Breast epithelium (tissue), 4 donors: ENCODE results near the gene CORO2B. TPM values are rescaled to one million over a fixed set of nuclear protein-coding genes. Genes with fewer than 3 reads are reported as not detected.

Experiments
- DNase-seq, 2 donors: peaks; one replicate each; pipeline ENCODE4 v3.0.0-alpha.2; 2019; ENCODE audit warnings: low spot score in 2 of 2
- H3K27ac ChIP-seq, 2 donors: fragments of 200-600 bp; sonication (generic) in 1 of 2; one replicate each; pipeline ENCODE4 v1.5.1; 2016 to 2019; ENCODE audit warnings: mild to moderate bottlenecking in 1 of 2
- H3K27me3 ChIP-seq, 2 donors: fragments of 200-600 bp; sonication (generic) in 1 of 2; one replicate each; pipeline versions ENCODE4 v1.5.1 to v1.6.0; 2017 to 2019; ENCODE audit warnings: control low read depth in 1 of 2, mild to moderate bottlenecking in 1 of 2
- H3K36me3 ChIP-seq: fragments of 200-600 bp; one replicate; pipeline ENCODE4 v1.5.1; 2019
- H3K4me1 ChIP-seq, 2 donors: fragments of 200-600 bp; sonication (generic); one replicate each; pipeline ENCODE4 v1.5.1; 2016 to 2019; ENCODE audit warnings: control low read depth in 1 of 2
- H3K4me3 ChIP-seq, 3 donors: fragments of 200-600 bp; sonication (generic); 1 replicate in 2 of 3; 2 replicates in 1 of 3; pipeline ENCODE4 v1.5.1; 2016 to 2019; ENCODE audit warnings: mild to moderate bottlenecking in 3 of 3, moderate library complexity in 2 of 3
- H3K9me3 ChIP-seq, 2 donors: fragments of 200-600 bp; sonication (generic) in 1 of 2; one replicate each; pipeline ENCODE4 v1.5.1; 2016 to 2019; ENCODE audit warnings: control low read depth in 1 of 2
- POLR2A ChIP-seq: fragments of 450-650 bp; IDR thresholded peaks from one replicate; pipeline ENCODE4 v1.6.1; 2016; ENCODE audit warnings: antibody characterized with exemption, mild to moderate bottlenecking, moderate library complexity
- POLR2AphosphoS5 ChIP-seq, 3 donors: sonication (generic); formaldehyde crosslinking; IDR thresholded peaks; one replicate each; pipeline ENCODE4 v1.6.1; 2017; ENCODE audit warnings: antibody characterized with exemption in 3 of 3
- intact Hi-C: fragments of 100-400 bp; cut with DNase I; formaldehyde crosslinking; loops from one replicate; pipeline ENCODE4 v1.15.1; 2023; ENCODE audit warnings: low total_unique reads
- total RNA-seq, 3 donors: library from RNA; depleted of rRNA; stranded (reverse); fragments of >200 nt; gene quantifications; one replicate each; pipeline ENCODE4 v1.1.0, GENCODE V29; 2016
- TF ChIP-seq, protein P1 (sequence below), 3 donors: fragments of 450-650 bp; IDR thresholded peaks; one replicate each; pipeline ENCODE4 v1.5.1; 2016 to 2017; ENCODE audit warnings: antibody characterized with exemption in 3 of 3, mild to moderate bottlenecking in 3 of 3, moderate library complexity in 3 of 3

The CORO2B gene
- total RNA-seq, 3 donors from 2014 or later, result 2.9 to 11.2 (median 3.5) TPM

DNA sequence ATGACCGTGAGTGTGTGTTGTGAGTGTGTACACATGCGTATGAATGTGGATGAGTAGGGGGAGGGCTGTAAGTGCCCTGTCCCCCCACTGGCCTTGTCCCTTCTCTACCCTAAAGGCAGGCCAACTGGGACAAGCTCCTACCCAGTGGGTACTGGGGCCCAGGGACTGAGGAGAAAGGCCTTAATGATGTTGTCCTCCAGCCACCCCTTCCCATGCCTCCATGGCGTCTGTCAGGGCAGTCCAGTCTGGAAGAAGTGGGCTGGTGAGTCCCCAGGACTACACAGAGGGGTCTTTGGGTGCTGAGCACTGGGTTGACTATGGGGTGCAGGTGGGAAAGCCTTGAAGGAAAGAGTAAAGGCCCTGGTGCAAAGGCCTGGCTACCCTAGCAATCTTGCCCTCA is 16.9 kb upstream of the CORO2B start:
- peaks cover 0 to 10% of the 10 kb centered on the region in 2 donors for H3K27me3 ChIP-seq
- peak in 1 of 2 donors; percentile 33 for DNase-seq
- no peaks in the 10 kb centered on the region for H3K4me1 ChIP-seq
- H3K9me3 ChIP-seq, result no peaks in the 10 kb centered on the region
- H3K4me3 ChIP-seq, result no peak overlapping the region
- H3K27ac ChIP-seq, result no peak overlapping the region
- no peak for TF ChIP-seq POLR2AphosphoS5 (IDR thresholded peaks at IDR 0.05)
- TF ChIP-seq, protein P1, sequence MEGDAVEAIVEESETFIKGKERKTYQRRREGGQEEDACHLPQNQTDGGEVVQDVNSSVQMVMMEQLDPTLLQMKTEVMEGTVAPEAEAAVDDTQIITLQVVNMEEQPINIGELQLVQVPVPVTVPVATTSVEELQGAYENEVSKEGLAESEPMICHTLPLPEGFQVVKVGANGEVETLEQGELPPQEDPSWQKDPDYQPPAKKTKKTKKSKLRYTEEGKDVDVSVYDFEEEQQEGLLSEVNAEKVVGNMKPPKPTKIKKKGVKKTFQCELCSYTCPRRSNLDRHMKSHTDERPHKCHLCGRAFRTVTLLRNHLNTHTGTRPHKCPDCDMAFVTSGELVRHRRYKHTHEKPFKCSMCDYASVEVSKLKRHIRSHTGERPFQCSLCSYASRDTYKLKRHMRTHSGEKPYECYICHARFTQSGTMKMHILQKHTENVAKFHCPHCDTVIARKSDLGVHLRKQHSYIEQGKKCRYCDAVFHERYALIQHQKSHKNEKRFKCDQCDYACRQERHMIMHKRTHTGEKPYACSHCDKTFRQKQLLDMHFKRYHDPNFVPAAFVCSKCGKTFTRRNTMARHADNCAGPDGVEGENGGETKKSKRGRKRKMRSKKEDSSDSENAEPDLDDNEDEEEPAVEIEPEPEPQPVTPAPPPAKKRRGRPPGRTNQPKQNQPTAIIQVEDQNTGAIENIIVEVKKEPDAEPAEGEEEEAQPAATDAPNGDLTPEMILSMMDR (IDR thresholded peaks at IDR 0.05), result no peak
- intact Hi-C loops, result no loop called here
- H3K36me3 ChIP-seq, result no peaks in the 10 kb centered on the region

DNA sequence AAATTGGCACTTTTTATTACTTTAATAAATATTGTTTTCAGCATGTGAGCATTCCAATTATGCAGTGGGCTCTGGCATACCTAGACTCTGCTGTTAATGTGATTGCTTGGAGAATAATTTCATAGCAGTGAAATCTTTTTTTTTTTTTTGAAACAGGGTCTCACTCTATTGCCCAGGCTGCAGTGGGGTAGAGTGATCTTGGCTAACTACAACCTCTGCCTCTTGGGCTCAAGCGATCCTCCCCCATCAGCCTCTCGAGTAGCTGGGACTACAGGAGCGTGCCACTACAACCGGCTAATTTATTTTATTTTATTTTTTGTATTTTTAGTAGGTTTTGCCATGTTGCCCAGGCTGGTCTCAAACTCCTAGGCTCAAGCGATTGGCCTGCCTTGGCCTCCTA is 14.6 kb upstream of the CORO2B start:
- no peak overlapping the region for H3K4me3 ChIP-seq
- intact Hi-C loops, result no loop called here
- H3K36me3 ChIP-seq, result no peaks in the 10 kb centered on the region
- DNase-seq, result peak in 1 of 2 donors; percentile 15
- no peak overlapping the region for H3K27ac ChIP-seq
- TF ChIP-seq POLR2AphosphoS5 (IDR thresholded peaks at IDR 0.05) (no peak), POLR2A (no peak)
- TF ChIP-seq, protein P1 (IDR thresholded peaks at IDR 0.05), result no peak
- H3K4me1 ChIP-seq, result no peaks in the 10 kb centered on the region
- H3K9me3 ChIP-seq, result no peaks in the 10 kb centered on the region
- peaks cover 0 to 6% of the 10 kb centered on the region in 2 donors for H3K27me3 ChIP-seq

DNA sequence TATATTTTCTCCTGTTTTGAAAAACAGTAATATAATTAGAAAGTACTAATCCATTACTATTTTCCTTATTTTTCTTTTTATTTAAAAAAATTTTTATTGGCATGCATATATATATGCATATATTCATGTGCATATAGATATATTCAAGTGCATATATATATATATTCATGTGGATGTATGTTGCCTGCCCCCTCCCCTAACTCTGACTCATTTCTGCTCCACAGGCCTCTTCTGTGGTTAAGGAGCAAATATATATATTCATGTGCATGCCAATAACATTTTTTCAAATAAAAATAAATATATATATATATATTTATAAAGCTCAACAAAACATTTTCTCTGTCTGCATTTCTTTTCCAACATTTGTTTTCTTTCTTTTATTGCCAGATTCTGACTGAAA is 13.6 kb upstream of the CORO2B start:
- Histone ChIP-seq H3K27me3 (peaks cover 0 to 6% of the 10 kb centered on the region in 2 donors), H3K4me3 (no peak overlapping the region), H3K4me1 (no peaks in the 10 kb centered on the region), H3K9me3 (no peaks in the 10 kb centered on the region), H3K27ac (no peak overlapping the region), H3K36me3 (no peaks in the 10 kb centered on the region)
- intact Hi-C loops, result no loop called here
- TF ChIP-seq, protein P1 (IDR thresholded peaks at IDR 0.05), result no peak
- TF ChIP-seq POLR2A (no peak), POLR2AphosphoS5 (IDR thresholded peaks at IDR 0.05) (no peak)
- DNase-seq, result no peak

DNA sequence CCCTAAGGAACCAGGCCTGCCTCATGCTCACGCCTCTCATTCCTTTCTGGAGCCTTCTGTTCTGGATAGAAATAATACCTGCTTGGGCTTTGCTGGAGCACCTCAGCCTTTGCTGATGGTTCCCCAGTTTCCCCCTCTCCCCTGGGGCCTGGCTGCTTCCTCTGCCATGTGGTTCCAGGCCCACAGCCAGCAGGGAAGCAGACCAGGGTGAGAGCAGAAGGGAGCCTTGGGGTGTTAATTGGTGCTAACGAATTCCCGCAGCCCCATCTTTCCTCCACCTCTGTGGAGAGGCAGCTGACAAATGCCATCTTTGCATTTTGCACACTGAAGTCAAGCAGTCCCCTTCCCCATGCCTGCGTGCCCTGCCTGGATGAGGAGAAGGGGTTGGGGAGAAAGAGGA is 13.1 kb upstream of the CORO2B start:
- no peaks in the 10 kb centered on the region for H3K36me3 ChIP-seq
- H3K4me1 ChIP-seq, result no peaks in the 10 kb centered on the region
- no peak overlapping the region for H3K27ac ChIP-seq
- H3K4me3 ChIP-seq, result no peak overlapping the region
- H3K27me3 ChIP-seq, result peaks cover 0 to 4% of the 10 kb centered on the region in 2 donors
- no peak for DNase-seq
- intact Hi-C loops, result no loop called here
- TF ChIP-seq POLR2AphosphoS5 (IDR thresholded peaks at IDR 0.05), result no peak
- no peak for TF ChIP-seq POLR2A
- TF ChIP-seq, protein P1 (IDR thresholded peaks at IDR 0.05), result no peak
- no peaks in the 10 kb centered on the region for H3K9me3 ChIP-seq

DNA sequence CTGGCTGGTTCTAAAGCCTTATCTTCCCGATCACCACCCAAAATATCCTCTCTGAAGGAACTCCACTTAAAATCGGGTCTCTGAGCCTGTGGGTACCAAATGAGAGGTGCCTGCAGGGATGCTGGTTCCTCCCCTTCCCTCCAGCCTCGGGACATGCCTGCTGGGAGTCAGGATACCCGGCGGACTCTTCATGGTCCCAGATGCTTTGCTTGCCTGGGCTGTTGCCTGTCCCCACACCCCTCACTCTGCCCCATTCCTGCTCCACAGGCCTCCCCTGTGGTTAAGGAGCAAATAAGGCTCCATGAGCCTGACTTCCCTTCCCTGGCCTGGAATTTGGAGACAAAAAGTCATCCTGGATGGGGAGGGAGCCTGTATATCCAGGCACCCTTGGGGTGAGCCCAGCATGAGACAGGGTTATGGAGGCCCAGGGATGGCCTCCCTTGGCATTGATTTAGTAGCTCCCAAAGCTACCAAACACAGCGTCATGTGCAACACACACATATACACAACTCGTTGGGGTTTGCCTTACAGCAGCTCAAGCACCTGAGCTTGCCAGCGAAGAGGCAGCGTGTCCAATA is 12.3 kb upstream of the CORO2B start:
- Histone ChIP-seq H3K9me3 (no peaks in the 10 kb centered on the region), H3K27ac (no peak overlapping the region), H3K4me3 (no peak overlapping the region), H3K27me3 (no peaks in the 10 kb centered on the region), H3K4me1 (no peaks in the 10 kb centered on the region), H3K36me3 (no peaks in the 10 kb centered on the region)
- no peak for DNase-seq
- TF ChIP-seq POLR2AphosphoS5 (IDR thresholded peaks at IDR 0.05) (no peak), POLR2A (no peak)
- TF ChIP-seq, protein P1 (IDR thresholded peaks at IDR 0.05), result no peak
- intact Hi-C loops, result no loop called here
